ENCODE measurements around the gene XRN1. TPM values are rescaled to one million over a fixed set of nuclear protein-coding genes. Genes with fewer than 3 reads are reported as not detected.

The XRN1 gene
- total RNA-seq, 1 experiment from 2014 or later = 45.3 TPM

GRCh38 chr3:142467768-142468167 lies 19.9 kb upstream of the XRN1 start:
- H3K27me3 ChIP-seq (ENCODE audit: insufficient read depth, low read depth) = no peaks in the 10 kb centered on the region
- no peak for DNase-seq
- no peak overlapping the region for H3K27ac ChIP-seq
- POLR2A ChIA-PET (ENCODE audit: unreplicated experiment) = no interaction called here
- BruUV-seq (replicated peaks) = no TSS peak
- H3K4me2 ChIP-seq = no peak overlapping the region
- H3K9me3 ChIP-seq (ENCODE audit: insufficient read depth, low read depth) = no peaks in the 10 kb centered on the region; the same call in 1 of the 2 replicates
- CTCF ChIA-PET = no interaction called here
- intact Hi-C loops (cut with micrococcal nuclease; ENCODE audit: unreplicated experiment) = no loop called here
- H3K36me3 ChIP-seq (ENCODE audit: low read depth) = 0 out of 2 replicates have a peak, but pooled peaks cover 6% of the 10 kb centered on the region
- H3K4me1 ChIP-seq (replicated peaks; ENCODE audit: insufficient read depth) = no peaks in the 10 kb centered on the region
- H4K20me1 ChIP-seq (ENCODE audit: insufficient read depth) = no peaks in the 10 kb centered on the region
- TF ChIP-seq CTCF (conservative IDR thresholded peaks at IDR 0.05) = no peak
- no peak for TF ChIP-seq EZH2 (IDR thresholded peaks at IDR 0.05; ENCODE audit: low read depth)
- no peaks in the 10 kb centered on the region; the same call in 1 of the 2 replicates for H3F3A ChIP-seq (ENCODE audit: insufficient read depth, low read depth)
- no peaks in the 10 kb centered on the region for H3K79me2 ChIP-seq (ENCODE audit: low read depth)
- no peak overlapping the region for H3K4me3 ChIP-seq
- H2AFZ ChIP-seq = no peak overlapping the region
- no peaks in the 10 kb centered on the region for H3K9me2 ChIP-seq (ENCODE audit: insufficient read depth)

- no peaks in the 10 kb centered on the region for H3K27me3 ChIP-seq (ENCODE audit: insufficient read depth, low read depth)
- H3K4me1 ChIP-seq (replicated peaks; ENCODE audit: insufficient read depth) = no peaks in the 10 kb centered on the region
- ChIA-PET CTCF (no interaction called here), POLR2A (ENCODE audit: unreplicated experiment) (interaction anchor here (0.7 kb wide), 1 partner anchor 41 kb away, joined by 4 read pairs; no protein-coding TSS in a partner anchor)
- no peak overlapping the region for H3K4me2 ChIP-seq
- H2AFZ ChIP-seq = no peak overlapping the region
- intact Hi-C loops (cut with micrococcal nuclease; ENCODE audit: unreplicated experiment) = no loop called here
- no peak for TF ChIP-seq CTCF (conservative IDR thresholded peaks at IDR 0.05)
- no peak for TF ChIP-seq EZH2 (IDR thresholded peaks at IDR 0.05; ENCODE audit: low read depth)
- peaks cover 6% of the 10 kb centered on the region; the same call in 1 of the 2 replicates for H3K36me3 ChIP-seq (ENCODE audit: low read depth)
- BruUV-seq (replicated peaks) = no TSS peak
- H3K4me3 ChIP-seq = no peak overlapping the region
- no peak for DNase-seq
- no peaks in the 10 kb centered on the region for H3K9me2 ChIP-seq (ENCODE audit: insufficient read depth)
- H3F3A ChIP-seq (ENCODE audit: insufficient read depth, low read depth) = no peaks in the 10 kb centered on the region; the same call in 1 of the 2 replicates
- no peaks in the 10 kb centered on the region for H4K20me1 ChIP-seq (ENCODE audit: insufficient read depth)
- H3K9me3 ChIP-seq (ENCODE audit: insufficient read depth, low read depth) = no peaks in the 10 kb centered on the region; the same call in 1 of the 2 replicates
- no peak overlapping the region for H3K27ac ChIP-seq
- H3K79me2 ChIP-seq (ENCODE audit: low read depth) = no peaks in the 10 kb centered on the region
Measured at GRCh38 chr3:142460689-142461088, 12.9 kb upstream of the XRN1 start.

DNA sequence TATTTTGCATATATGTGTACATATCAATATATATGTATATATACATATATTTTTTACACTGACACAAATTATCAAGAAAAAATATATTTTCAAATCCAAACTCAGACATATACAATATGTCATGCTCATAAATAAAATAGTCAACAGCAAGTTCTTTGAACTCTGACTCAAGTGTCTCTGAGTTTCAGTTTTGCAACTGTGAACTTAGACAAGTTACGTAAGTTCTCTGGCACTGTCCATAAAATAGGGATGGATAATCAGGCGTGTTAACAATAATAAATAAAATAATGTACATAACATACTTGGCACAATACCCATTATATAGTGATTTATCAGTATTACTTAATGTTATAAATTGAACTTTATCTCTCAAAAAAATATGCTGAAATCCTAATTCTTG lies 12.1 kb upstream of the XRN1 start:
- H3K4me2 ChIP-seq = no peak overlapping the region
- no peaks in the 10 kb centered on the region for H3K79me2 ChIP-seq (ENCODE audit: low read depth)
- BruUV-seq (replicated peaks) = no TSS peak
- H3K9me3 ChIP-seq (ENCODE audit: insufficient read depth, low read depth) = no peaks in the 10 kb centered on the region
- peaks cover 6% of the 10 kb centered on the region; the same call in 1 of the 2 replicates for H3K36me3 ChIP-seq (ENCODE audit: low read depth)
- TF ChIP-seq EZH2 (IDR thresholded peaks at IDR 0.05; ENCODE audit: low read depth) (no peak), CTCF (conservative IDR thresholded peaks at IDR 0.05) (no peak)
- no peak overlapping the region for H3K27ac ChIP-seq
- no peaks in the 10 kb centered on the region for H4K20me1 ChIP-seq (ENCODE audit: insufficient read depth)
- intact Hi-C loops (cut with micrococcal nuclease; ENCODE audit: unreplicated experiment) = no loop called here
- no peaks in the 10 kb centered on the region for H3K4me1 ChIP-seq (replicated peaks; ENCODE audit: insufficient read depth)
- H3F3A ChIP-seq (ENCODE audit: insufficient read depth, low read depth) = no peaks in the 10 kb centered on the region; the same call in 1 of the 2 replicates
- no peak overlapping the region for H2AFZ ChIP-seq
- H3K27me3 ChIP-seq (ENCODE audit: insufficient read depth, low read depth) = no peaks in the 10 kb centered on the region
- POLR2A ChIA-PET (ENCODE audit: unreplicated experiment) = interaction anchor here (0.7 kb wide), 1 partner anchor 42 kb away, joined by 4 read pairs; no protein-coding TSS in a partner anchor
- CTCF ChIA-PET = no interaction called here
- H3K9me2 ChIP-seq (ENCODE audit: insufficient read depth) = no peaks in the 10 kb centered on the region
- H3K4me3 ChIP-seq = no peak overlapping the region
- no peak for DNase-seq

All from PC-9 (cell line).